Measurements from ENCODE around the gene EPHB2. TPM values are rescaled to one million over a fixed set of nuclear protein-coding genes. Genes with fewer than 3 reads are reported as not detected.

Gene EPHB2
- total and polyA plus RNA-seq, 7 experiments from 2014 or later: 0.27 to 2.2 (median 0.49) TPM; not detected in 3

DNA sequence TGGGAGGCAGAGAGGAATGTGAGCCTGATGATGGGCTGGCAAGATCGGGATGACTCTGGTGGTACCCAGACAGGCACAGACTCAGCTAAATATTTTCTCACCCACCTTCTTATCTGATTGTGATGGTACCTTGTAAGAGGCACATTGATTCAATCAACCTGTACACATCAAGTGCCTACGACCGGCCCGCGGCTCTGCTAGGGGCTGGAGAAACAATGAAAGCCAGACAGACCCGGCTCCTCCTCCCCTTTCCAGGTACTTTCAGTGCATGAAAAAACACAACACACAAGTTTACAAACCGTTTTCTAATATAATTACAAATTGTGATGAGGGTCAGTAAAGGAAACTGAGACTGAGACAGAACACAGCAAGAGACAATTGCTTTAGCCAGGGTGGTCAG lies 147.0 kb downstream of the EPHB2 start:
- no peak overlapping the region for H3K4me3 ChIP-seq (ENCODE audit: low read length)
- no peaks in the 10 kb centered on the region for H3K4me1 Mint-ChIP-seq
- no peaks in the 10 kb centered on the region for H3K9me3 ChIP-seq (ENCODE audit: control insufficient read depth in 2 of 3, low read length in 3 of 3)
- no peaks in the 10 kb centered on the region for H3K4me1 ChIP-seq (ENCODE audit: control insufficient read depth in 2 of 2, insufficient read depth in 2 of 2, low read length in 2 of 2)
- ChIA-PET POLR2A (no interaction called here), CTCF (no interaction called here)
- no peaks in the 10 kb centered on the region for H3K36me3 Mint-ChIP-seq
- H3K27ac ChIP-seq (ENCODE audit: low read depth, low read length): no peak overlapping the region
- intact Hi-C loops (cut with micrococcal nuclease): no loop called here
- no peak for ATAC-seq
- H3K4me3 Mint-ChIP-seq: no peak overlapping the region
- peaks cover 0 to 1% (median 0%) of the 10 kb centered on the region in 5 donors for H3K27me3 Mint-ChIP-seq
- H3K27ac Mint-ChIP-seq: no peak overlapping the region
- no peak for DNase-seq
- no peaks in the 10 kb centered on the region for H3K36me3 ChIP-seq (ENCODE audit: control insufficient read depth in 2 of 3, insufficient read depth in 3 of 3, low read length in 3 of 3)
- H3K9me3 Mint-ChIP-seq: no peaks in the 10 kb centered on the region
- no peaks in the 10 kb centered on the region for H3K27me3 ChIP-seq (ENCODE audit: control insufficient read depth in 2 of 2, insufficient read depth in 2 of 2, low read length in 2 of 2)

DNA sequence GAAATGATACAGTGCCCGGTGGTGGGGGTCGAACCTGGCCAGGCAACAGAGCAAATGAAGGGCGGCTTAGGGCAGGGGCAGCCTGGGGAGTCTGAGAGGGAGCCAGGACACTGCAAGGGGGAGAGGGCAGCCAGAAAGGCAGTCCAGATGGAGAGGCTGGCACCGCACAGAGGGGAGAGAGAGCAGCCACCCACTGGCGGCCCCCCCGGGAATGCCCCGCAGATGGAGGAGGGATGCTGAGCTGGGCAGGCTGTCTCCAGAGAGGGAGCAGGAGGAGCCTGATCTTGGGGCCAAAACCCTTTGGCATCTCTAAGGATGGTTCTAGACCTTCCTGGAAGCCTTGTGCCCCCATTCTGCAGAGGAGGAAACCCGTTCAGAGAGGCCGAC lies 149.8 kb downstream of the EPHB2 start:
- Mint-ChIP-seq H3K27ac (no peak overlapping the region), H3K4me3 (no peak overlapping the region), H3K27me3 (peaks cover 0 to 7% (median 0%) of the 10 kb centered on the region in 5 donors), H3K36me3 (no peaks in the 10 kb centered on the region), H3K9me3 (peaks cover 0 to 2% (median 0%) of the 10 kb centered on the region in 11 donors), H3K4me1 (no peaks in the 10 kb centered on the region)
- ChIA-PET POLR2A (no interaction called here), CTCF (no interaction called here)
- Histone ChIP-seq H3K4me1 (ENCODE audit: control insufficient read depth in 2 of 2, insufficient read depth in 2 of 2, low read length in 2 of 2) (no peaks in the 10 kb centered on the region), H3K9me3 (ENCODE audit: control insufficient read depth in 2 of 3, low read length in 3 of 3) (no peaks in the 10 kb centered on the region), H3K27ac (ENCODE audit: low read depth, low read length) (no peak overlapping the region), H3K27me3 (ENCODE audit: control insufficient read depth in 2 of 2, insufficient read depth in 2 of 2, low read length in 2 of 2) (no peaks in the 10 kb centered on the region), H3K4me3 (ENCODE audit: low read length) (no peak overlapping the region), H3K36me3 (ENCODE audit: control insufficient read depth in 2 of 3, insufficient read depth in 3 of 3, low read length in 3 of 3) (no peaks in the 10 kb centered on the region)
- ATAC-seq (no peak), DNase-seq (no peak)
- intact Hi-C loops (cut with micrococcal nuclease): no loop called here

DNA sequence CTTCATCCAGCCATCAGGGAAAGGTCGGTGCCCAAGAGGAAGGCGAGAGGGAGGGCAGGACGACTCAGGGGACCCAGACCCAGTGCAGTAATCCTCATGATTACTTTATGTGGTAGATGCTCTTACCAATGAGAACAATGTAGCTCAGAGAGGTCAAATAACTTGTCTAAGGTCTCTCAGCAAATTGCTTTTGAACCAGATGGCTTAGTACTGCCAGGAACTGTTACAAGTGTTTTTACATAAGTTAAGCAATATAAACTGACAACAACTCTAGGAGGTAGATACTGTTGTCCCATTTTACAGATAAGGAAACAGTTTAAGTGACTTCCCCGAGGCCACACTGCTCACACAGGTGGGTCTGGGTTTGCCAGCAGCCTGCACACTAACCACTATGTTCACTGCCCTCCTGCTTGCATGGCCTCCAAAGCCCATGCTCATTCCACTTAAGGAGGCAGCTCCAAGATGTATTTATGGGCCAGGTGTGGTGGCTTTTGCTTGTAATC lies 150.3 kb downstream of the EPHB2 start:
- ChIA-PET CTCF (no interaction called here), POLR2A (no interaction called here)
- Mint-ChIP-seq H3K27me3 (peaks cover 0 to 8% (median 0%) of the 10 kb centered on the region in 5 donors), H3K27ac (no peak overlapping the region), H3K4me1 (peaks cover 0 to 2% (median 0%) of the 10 kb centered on the region in 7 donors), H3K9me3 (peaks cover 0 to 2% (median 0%) of the 10 kb centered on the region in 11 donors), H3K36me3 (no peaks in the 10 kb centered on the region), H3K4me3 (no peak overlapping the region)
- intact Hi-C loops (cut with micrococcal nuclease): no loop called here
- H3K4me1 ChIP-seq (ENCODE audit: control insufficient read depth in 2 of 2, insufficient read depth in 2 of 2, low read length in 2 of 2): no peaks in the 10 kb centered on the region
- DNase-seq (no peak), ATAC-seq (no peak)
- H3K27ac ChIP-seq (ENCODE audit: low read depth, low read length): no peak overlapping the region
- H3K27me3 ChIP-seq (ENCODE audit: control insufficient read depth in 2 of 2, insufficient read depth in 2 of 2, low read length in 2 of 2): no peaks in the 10 kb centered on the region
- no peaks in the 10 kb centered on the region for H3K9me3 ChIP-seq (ENCODE audit: control insufficient read depth in 2 of 3, low read length in 3 of 3)
- H3K36me3 ChIP-seq (ENCODE audit: control insufficient read depth in 2 of 3, insufficient read depth in 3 of 3, low read length in 3 of 3): no peaks in the 10 kb centered on the region
- no peak overlapping the region for H3K4me3 ChIP-seq (ENCODE audit: low read length)

DNA sequence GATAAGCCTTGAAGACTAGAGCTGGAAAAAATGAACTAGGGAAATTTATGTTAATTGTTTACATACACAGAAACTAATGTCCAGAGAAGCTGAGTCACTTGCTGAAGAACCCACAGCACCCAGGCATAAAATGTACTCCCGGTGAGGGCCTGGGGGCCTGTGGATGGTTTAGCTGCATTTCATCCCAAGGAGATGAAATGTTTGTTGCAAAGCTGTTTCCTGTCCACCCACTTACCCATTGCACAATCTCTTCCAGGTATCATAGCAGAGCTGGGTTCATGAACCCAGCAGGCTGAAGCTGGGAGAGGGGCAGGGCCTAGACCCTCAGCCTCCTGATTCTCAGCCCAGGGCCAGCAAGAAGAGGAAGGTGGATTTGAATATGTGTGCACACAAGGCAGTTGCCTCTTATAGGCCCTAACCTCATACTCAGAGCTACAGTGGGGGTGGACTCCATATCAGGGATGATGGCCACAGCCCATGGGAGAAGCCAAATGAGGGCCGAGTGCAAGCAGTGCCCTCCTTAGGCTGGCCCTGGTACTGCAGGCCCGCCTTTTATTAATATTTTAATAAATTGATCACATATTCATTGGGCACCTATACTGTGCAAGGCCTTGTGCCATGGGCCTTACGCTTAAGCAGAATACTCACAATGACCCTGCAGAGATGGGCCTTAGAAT lies 151.3 kb downstream of the EPHB2 start:
- ChIA-PET CTCF (no interaction called here), POLR2A (no interaction called here)
- ATAC-seq (no peak), DNase-seq (no peak)
- H3K36me3 Mint-ChIP-seq: no peaks in the 10 kb centered on the region
- no peak overlapping the region for H3K27ac Mint-ChIP-seq
- Histone ChIP-seq H3K9me3 (ENCODE audit: control insufficient read depth in 2 of 3, low read length in 3 of 3) (no peaks in the 10 kb centered on the region), H3K4me3 (ENCODE audit: low read length) (no peak overlapping the region), H3K27ac (ENCODE audit: low read depth, low read length) (no peak overlapping the region), H3K36me3 (ENCODE audit: control insufficient read depth in 2 of 3, insufficient read depth in 3 of 3, low read length in 3 of 3) (no peaks in the 10 kb centered on the region), H3K4me1 (ENCODE audit: control insufficient read depth in 2 of 2, insufficient read depth in 2 of 2, low read length in 2 of 2) (no peaks in the 10 kb centered on the region), H3K27me3 (ENCODE audit: control insufficient read depth in 2 of 2, insufficient read depth in 2 of 2, low read length in 2 of 2) (no peaks in the 10 kb centered on the region)
- H3K4me3 Mint-ChIP-seq: no peak overlapping the region
- H3K27me3 Mint-ChIP-seq: peaks cover 0 to 9% (median under 1%) of the 10 kb centered on the region in 5 donors
- peaks cover 0 to 2% (median 0%) of the 10 kb centered on the region in 11 donors for H3K9me3 Mint-ChIP-seq
- peaks cover 0 to 2% (median 0%) of the 10 kb centered on the region in 7 donors for H3K4me1 Mint-ChIP-seq
- intact Hi-C loops (cut with micrococcal nuclease): no loop called here

DNA sequence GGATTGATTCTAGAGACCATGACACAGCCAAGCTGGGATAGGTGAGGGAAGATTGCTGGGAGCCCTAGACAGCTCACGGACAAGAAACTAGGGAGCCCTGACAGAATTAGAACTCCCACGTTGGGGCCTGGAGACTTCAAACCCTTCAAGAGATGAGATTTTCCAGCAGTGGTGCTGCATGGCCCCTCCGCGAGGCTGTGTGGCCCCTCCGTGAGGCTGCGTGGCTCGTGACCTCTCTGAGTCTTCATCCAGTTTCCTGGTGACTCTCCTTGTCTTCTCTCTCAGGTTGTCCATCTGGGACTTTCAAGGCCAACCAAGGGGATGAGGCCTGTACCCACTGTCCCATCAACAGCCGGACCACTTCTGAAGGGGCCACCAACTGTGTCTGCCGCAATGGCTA lies 152.1 kb downstream of the EPHB2 start:
- H3K9me3 Mint-ChIP-seq: peaks cover 0 to 3% (median 0%) of the 10 kb centered on the region in 11 donors
- H3K27me3 ChIP-seq (ENCODE audit: control insufficient read depth in 2 of 2, insufficient read depth in 2 of 2, low read length in 2 of 2): no peaks in the 10 kb centered on the region
- peaks cover 0 to 16% (median 5%) of the 10 kb centered on the region in 5 donors for H3K27me3 Mint-ChIP-seq
- peaks cover 0 to 2% (median 0%) of the 10 kb centered on the region in 7 donors for H3K4me1 Mint-ChIP-seq
- no peak overlapping the region for H3K4me3 Mint-ChIP-seq
- H3K27ac ChIP-seq (ENCODE audit: low read depth, low read length): no peak overlapping the region
- no peaks in the 10 kb centered on the region for H3K4me1 ChIP-seq (ENCODE audit: control insufficient read depth in 2 of 2, insufficient read depth in 2 of 2, low read length in 2 of 2)
- H3K4me3 ChIP-seq (ENCODE audit: low read length): no peak overlapping the region
- no peaks in the 10 kb centered on the region for H3K36me3 Mint-ChIP-seq
- H3K27ac Mint-ChIP-seq: no peak overlapping the region
- ATAC-seq (no peak), DNase-seq (no peak)
- intact Hi-C loops (cut with micrococcal nuclease): no loop called here
- ChIA-PET CTCF (no interaction called here), POLR2A (no interaction called here)
- no peaks in the 10 kb centered on the region for H3K9me3 ChIP-seq (ENCODE audit: control insufficient read depth in 2 of 3, low read length in 3 of 3)
- H3K36me3 ChIP-seq (ENCODE audit: control insufficient read depth in 2 of 3, insufficient read depth in 3 of 3, low read length in 3 of 3): no peaks in the 10 kb centered on the region

DNA sequence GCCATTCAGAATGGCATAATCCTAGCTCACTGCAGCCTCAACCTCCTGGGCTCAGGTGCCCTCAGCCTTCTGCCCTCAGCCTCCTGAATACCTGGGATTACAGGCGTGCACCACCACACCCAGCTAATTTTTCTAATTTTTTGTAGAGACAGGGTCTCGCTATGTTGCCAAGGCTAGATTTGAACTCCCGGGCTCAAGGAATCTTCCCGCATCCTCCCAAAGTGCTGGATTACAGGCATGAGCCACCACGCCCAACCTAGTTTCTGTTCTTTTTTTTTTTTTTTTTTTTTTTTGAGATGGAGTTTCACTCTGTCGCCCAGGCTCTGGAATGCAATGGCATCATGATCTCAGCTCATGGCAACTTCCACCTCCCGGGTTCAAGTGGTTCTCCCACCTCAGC lies 153.1 kb downstream of the EPHB2 start:
- no peaks in the 10 kb centered on the region for H3K9me3 ChIP-seq (ENCODE audit: control insufficient read depth in 2 of 3, low read length in 3 of 3)
- no peak overlapping the region for H3K27ac Mint-ChIP-seq
- H3K9me3 Mint-ChIP-seq: peaks cover 0 to 4% (median 0%) of the 10 kb centered on the region in 11 donors
- H3K4me3 Mint-ChIP-seq: no peak overlapping the region
- H3K27ac ChIP-seq (ENCODE audit: low read depth, low read length): no peak overlapping the region
- POLR2A ChIA-PET: no interaction called here
- H3K27me3 Mint-ChIP-seq: peaks cover 0 to 17% (median 5%) of the 10 kb centered on the region in 5 donors
- no peak overlapping the region for H3K4me3 ChIP-seq (ENCODE audit: low read length)
- intact Hi-C loops (cut with micrococcal nuclease): no loop called here
- DNase-seq: no peak
- no peaks in the 10 kb centered on the region for H3K27me3 ChIP-seq (ENCODE audit: control insufficient read depth in 2 of 2, insufficient read depth in 2 of 2, low read length in 2 of 2)
- peaks cover 0 to 2% (median 0%) of the 10 kb centered on the region in 7 donors for H3K4me1 Mint-ChIP-seq
- CTCF ChIA-PET: no interaction called here
- ATAC-seq: no peak
- H3K36me3 ChIP-seq (ENCODE audit: control insufficient read depth in 2 of 3, insufficient read depth in 3 of 3, low read length in 3 of 3): no peaks in the 10 kb centered on the region
- no peaks in the 10 kb centered on the region for H3K36me3 Mint-ChIP-seq
- no peaks in the 10 kb centered on the region for H3K4me1 ChIP-seq (ENCODE audit: control insufficient read depth in 2 of 2, insufficient read depth in 2 of 2, low read length in 2 of 2)

DNA sequence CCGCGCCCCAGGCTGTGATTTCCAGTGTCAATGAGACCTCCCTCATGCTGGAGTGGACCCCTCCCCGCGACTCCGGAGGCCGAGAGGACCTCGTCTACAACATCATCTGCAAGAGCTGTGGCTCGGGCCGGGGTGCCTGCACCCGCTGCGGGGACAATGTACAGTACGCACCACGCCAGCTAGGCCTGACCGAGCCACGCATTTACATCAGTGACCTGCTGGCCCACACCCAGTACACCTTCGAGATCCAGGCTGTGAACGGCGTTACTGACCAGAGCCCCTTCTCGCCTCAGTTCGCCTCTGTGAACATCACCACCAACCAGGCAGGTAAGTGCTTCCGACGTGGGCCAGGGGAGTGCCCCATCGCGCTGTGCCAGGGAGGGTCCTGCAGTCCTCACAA lies 154.2 kb downstream of the EPHB2 start:
- Histone ChIP-seq H3K9me3 (ENCODE audit: control insufficient read depth in 2 of 3, low read length in 3 of 3) (no peaks in the 10 kb centered on the region), H3K4me3 (ENCODE audit: low read length) (no peak overlapping the region), H3K36me3 (ENCODE audit: control insufficient read depth in 2 of 3, insufficient read depth in 3 of 3, low read length in 3 of 3) (no peaks in the 10 kb centered on the region), H3K27ac (ENCODE audit: low read depth, low read length) (no peak overlapping the region), H3K27me3 (ENCODE audit: control insufficient read depth in 2 of 2, insufficient read depth in 2 of 2, low read length in 2 of 2) (no peaks in the 10 kb centered on the region), H3K4me1 (ENCODE audit: control insufficient read depth in 2 of 2, insufficient read depth in 2 of 2, low read length in 2 of 2) (no peaks in the 10 kb centered on the region)
- Mint-ChIP-seq H3K4me3 (no peak overlapping the region), H3K36me3 (no peaks in the 10 kb centered on the region), H3K27ac (no peak overlapping the region), H3K9me3 (peaks cover 0 to 4% (median 0%) of the 10 kb centered on the region in 11 donors), H3K4me1 (peaks cover 0 to 2% (median 0%) of the 10 kb centered on the region in 7 donors), H3K27me3 (peaks cover 0 to 18% (median 5%) of the 10 kb centered on the region in 5 donors)
- ChIA-PET POLR2A (no interaction called here), CTCF (no interaction called here)
- intact Hi-C loops (cut with micrococcal nuclease): no loop called here
- no peak for ATAC-seq
- DNase-seq: no peak

Measured in naive thymus-derived CD4-positive, alpha-beta T cell (primary cell).